Measurements from ENCODE around the gene HOXA2. TPM values are rescaled to one million over a fixed set of nuclear protein-coding genes. Genes with fewer than 3 reads are reported as not detected.

Gene HOXA2
- total RNA-seq, 1 donor from 2014 or later, result not detected

DNA sequence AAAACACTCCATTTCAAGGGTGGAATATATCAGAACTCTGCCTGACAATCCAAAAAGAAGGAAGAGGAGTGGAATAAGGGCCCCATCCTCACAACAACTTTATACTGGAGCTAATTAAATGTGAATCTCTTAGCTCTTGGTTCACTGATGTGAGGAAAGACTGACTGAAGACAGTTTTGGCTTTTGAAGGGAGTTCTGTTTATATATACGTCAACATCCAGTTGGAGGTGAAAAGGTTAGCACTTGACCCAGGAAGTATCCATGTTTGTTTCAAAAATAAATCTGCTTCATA is 9.7 kb downstream of the HOXA2 start:
- Mint-ChIP-seq H3K4me3 (no peak overlapping the region), H3K27me3 (ENCODE audit: insufficient read depth) (peaks cover 77% of the 10 kb centered on the region), H3K9me3 (no peaks in the 10 kb centered on the region), H3K36me3 (ENCODE audit: low read depth) (no peaks in the 10 kb centered on the region), H3K27ac (no peak overlapping the region), H3K4me1 (ENCODE audit: low read depth) (peaks cover 18% of the 10 kb centered on the region)
- intact Hi-C loops (cut with micrococcal nuclease), result no loop called here
- DNase-seq (ENCODE audit: low spot score), result no peak

- DNase-seq (ENCODE audit: low spot score), result no peak
These were observed 10.3 kb downstream of the HOXA2 start for GRCh38 chr7:27091941-27092818.

DNA sequence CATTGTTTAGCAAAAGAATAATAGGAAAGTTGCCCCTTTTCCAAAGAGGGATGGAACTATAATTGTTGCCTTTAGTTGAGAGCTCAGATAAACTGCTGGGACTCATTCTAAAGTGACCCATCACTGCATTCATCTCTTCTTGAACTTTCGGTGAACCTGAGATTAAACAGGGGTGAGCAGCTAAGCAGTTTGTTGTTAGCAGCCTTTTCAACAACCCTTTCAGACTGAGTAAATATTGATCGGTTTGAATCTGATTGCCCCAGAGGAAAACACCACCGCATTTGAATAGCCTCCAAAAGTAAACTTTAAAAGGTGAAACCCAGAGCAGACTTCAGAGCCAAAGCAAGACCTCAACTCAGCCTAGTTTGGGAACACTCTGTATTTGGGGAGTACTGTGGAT is 11.4 kb downstream of the HOXA2 start:
- Mint-ChIP-seq H3K4me1 (ENCODE audit: low read depth) (peaks cover 13% of the 10 kb centered on the region), H3K4me3 (no peak overlapping the region), H3K9me3 (no peaks in the 10 kb centered on the region), H3K27me3 (ENCODE audit: insufficient read depth) (peaks cover 79% of the 10 kb centered on the region), H3K27ac (no peak overlapping the region), H3K36me3 (ENCODE audit: low read depth) (no peaks in the 10 kb centered on the region)
- intact Hi-C loops (cut with micrococcal nuclease), result no loop called here
- DNase-seq (ENCODE audit: low spot score), result no peak

More at GRCh38 chr7:27091941-27092818, 10.3 kb downstream of the HOXA2 start:
- Mint-ChIP-seq H3K27me3 (ENCODE audit: insufficient read depth) (peaks cover 78% of the 10 kb centered on the region), H3K4me3 (no peak overlapping the region), H3K9me3 (no peaks in the 10 kb centered on the region), H3K36me3 (ENCODE audit: low read depth) (no peaks in the 10 kb centered on the region), H3K4me1 (ENCODE audit: low read depth) (peaks cover 15% of the 10 kb centered on the region), H3K27ac (no peak overlapping the region)
- intact Hi-C loops (cut with micrococcal nuclease), result no loop called here

GRCh38 chr7:27088002-27088922 is 14.2 kb downstream of the HOXA2 start:
- Mint-ChIP-seq H3K4me1 (ENCODE audit: low read depth) (no peaks in the 10 kb centered on the region), H3K27me3 (ENCODE audit: insufficient read depth) (peaks cover 63% of the 10 kb centered on the region), H3K4me3 (no peak overlapping the region), H3K27ac (no peak overlapping the region), H3K36me3 (ENCODE audit: low read depth) (no peaks in the 10 kb centered on the region), H3K9me3 (no peaks in the 10 kb centered on the region)
- intact Hi-C loops (cut with micrococcal nuclease), result no loop called here
- no peak for DNase-seq (ENCODE audit: low spot score)

GRCh38 chr7:27083646-27084045 is 18.8 kb downstream of the HOXA2 start:
- intact Hi-C loops (cut with micrococcal nuclease), result no loop called here
- Mint-ChIP-seq H3K4me1 (ENCODE audit: low read depth) (peaks cover 7% of the 10 kb centered on the region), H3K27ac (no peak overlapping the region), H3K27me3 (ENCODE audit: insufficient read depth) (peaks cover 26% of the 10 kb centered on the region), H3K36me3 (ENCODE audit: low read depth) (no peaks in the 10 kb centered on the region), H3K4me3 (no peak overlapping the region), H3K9me3 (no peaks in the 10 kb centered on the region)
- no peak for DNase-seq (ENCODE audit: low spot score)

DNA sequence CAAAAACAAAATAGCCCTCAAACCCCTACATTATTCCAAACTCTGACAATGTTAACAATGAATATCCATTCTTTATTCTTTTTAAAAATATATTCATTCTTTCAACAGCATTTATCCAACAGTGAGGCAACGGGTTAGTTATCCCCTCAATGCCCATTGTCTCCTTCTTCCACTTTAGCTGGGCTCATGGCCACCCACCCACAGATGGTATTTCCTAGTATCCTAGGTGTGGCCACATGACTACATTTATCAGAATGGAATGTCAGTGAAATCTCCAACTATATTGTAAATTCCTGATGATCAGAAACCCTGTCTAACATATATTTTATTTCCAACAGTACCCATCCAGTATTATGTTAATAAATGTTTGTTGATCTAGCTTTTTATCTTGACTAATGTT is 20.3 kb downstream of the HOXA2 start:
- no peak overlapping the region for H3K4me3 Mint-ChIP-seq
- intact Hi-C loops (cut with micrococcal nuclease), result no loop called here
- no peak overlapping the region for H3K27ac Mint-ChIP-seq
- peaks cover 14% of the 10 kb centered on the region for H3K27me3 Mint-ChIP-seq (ENCODE audit: insufficient read depth)
- no peaks in the 10 kb centered on the region for H3K36me3 Mint-ChIP-seq (ENCODE audit: low read depth)
- peaks cover 7% of the 10 kb centered on the region for H3K4me1 Mint-ChIP-seq (ENCODE audit: low read depth)
- DNase-seq (ENCODE audit: low spot score), result no peak
- H3K9me3 Mint-ChIP-seq, result no peaks in the 10 kb centered on the region

DNA sequence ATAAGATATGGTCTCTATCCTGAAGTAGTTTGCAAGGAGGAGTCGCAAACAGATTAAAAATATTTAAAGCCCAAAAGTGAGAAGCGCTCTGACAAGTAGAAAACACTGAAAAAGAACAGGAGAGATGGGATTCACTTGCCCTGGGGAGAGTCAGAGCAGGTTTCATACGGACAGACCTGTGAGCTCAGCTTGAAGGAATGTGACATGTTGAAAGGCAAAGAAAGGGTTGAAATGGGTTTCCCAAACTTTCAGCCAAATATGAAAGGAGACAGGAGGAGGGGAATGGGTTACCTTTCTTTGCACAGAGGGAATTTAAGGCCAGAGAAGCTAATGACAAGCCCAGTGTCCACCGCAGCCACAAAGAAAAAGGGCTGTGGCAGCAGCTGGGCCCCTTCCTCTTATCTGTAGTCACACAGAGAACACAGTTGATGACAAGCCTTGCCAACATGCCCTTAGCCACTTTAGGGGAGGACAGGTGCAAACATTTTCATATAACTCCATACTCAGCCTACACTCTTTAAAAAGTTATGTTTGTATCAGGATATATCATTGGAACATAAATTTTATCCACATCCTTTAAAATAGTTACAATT is 21.5 kb downstream of the HOXA2 start:
- Mint-ChIP-seq H3K4me1 (ENCODE audit: low read depth) (peaks cover 7% of the 10 kb centered on the region), H3K36me3 (ENCODE audit: low read depth) (no peaks in the 10 kb centered on the region), H3K27me3 (ENCODE audit: insufficient read depth) (peaks cover 8% of the 10 kb centered on the region), H3K4me3 (no peak overlapping the region), H3K9me3 (no peaks in the 10 kb centered on the region), H3K27ac (no peak overlapping the region)
- DNase-seq (ENCODE audit: low spot score), result no peak
- intact Hi-C loops (cut with micrococcal nuclease), result no loop called here

DNA sequence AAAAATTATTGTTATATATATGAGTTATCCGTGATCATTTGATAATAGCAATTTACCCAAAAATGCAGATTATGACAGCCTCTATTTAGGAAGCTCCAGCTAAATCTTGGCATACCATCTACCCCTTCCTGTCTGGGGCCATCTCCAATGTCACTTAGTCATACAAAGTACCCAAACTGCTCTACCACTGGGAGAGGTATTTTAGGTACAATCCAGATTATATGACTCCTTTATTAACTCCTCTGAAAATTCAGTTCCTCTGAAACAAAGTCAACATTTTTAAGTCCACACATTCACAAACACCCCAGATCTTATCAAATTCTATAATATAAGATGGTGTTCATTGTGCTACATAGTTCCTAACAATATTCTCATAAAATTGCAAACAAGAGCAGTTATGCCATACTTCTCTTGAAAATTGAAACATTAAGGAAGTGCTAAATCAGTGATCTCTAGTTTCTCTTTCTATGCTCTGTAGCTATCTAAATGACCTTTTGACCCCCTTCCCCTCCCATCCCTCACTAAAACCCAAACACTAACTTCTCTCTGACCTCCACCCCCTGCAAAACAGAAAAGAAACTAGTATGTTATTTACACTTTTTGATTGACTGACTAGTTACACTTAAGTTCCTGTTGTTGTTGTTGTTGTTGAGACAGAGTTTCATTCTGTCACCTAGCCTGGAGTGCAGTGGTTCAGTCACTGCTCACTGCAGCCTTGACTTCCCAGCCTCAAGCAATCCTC is 23.1 kb downstream of the HOXA2 start:
- Mint-ChIP-seq H3K9me3 (no peaks in the 10 kb centered on the region), H3K4me3 (no peak overlapping the region), H3K4me1 (ENCODE audit: low read depth) (peaks cover 7% of the 10 kb centered on the region), H3K36me3 (ENCODE audit: low read depth) (no peaks in the 10 kb centered on the region), H3K27ac (no peak overlapping the region), H3K27me3 (ENCODE audit: insufficient read depth) (peaks cover 3% of the 10 kb centered on the region)
- DNase-seq (ENCODE audit: low spot score), result no peak
- intact Hi-C loops (cut with micrococcal nuclease), result no loop called here

DNA sequence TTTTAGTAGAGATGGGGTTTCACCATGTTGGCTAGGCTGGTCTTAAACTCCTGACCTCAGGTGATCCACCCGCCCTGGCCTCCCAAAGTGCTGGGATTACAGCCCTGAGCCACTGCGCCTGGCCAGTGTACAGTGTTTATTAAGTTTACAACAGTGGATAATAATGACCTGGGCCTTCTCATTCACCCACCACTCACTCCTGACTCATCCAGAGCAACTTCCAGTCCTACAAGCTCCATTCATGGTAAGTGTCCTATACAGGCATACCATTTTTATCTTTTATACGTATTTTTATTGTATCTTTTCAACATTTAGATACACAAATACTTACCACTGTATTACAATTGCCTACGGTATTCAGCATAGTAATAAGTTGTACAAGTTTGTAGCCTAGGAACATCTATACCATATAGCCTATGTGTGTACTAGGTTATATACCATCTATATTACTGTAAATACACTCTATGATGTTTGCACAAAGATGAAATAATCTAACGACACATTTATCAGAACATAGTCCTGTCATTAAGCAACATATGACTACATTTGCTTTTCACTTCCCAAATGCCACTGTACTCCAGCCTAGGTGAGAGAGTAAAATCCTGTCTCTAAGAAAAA is 23.8 kb downstream of the HOXA2 start:
- H3K4me3 Mint-ChIP-seq, result no peak overlapping the region
- H3K27ac Mint-ChIP-seq, result no peak overlapping the region
- H3K9me3 Mint-ChIP-seq, result no peaks in the 10 kb centered on the region
- H3K4me1 Mint-ChIP-seq (ENCODE audit: low read depth), result peaks cover 7% of the 10 kb centered on the region
- H3K27me3 Mint-ChIP-seq (ENCODE audit: insufficient read depth), result peaks cover 3% of the 10 kb centered on the region
- DNase-seq (ENCODE audit: low spot score), result no peak
- intact Hi-C loops (cut with micrococcal nuclease), result no loop called here
- no peaks in the 10 kb centered on the region for H3K36me3 Mint-ChIP-seq (ENCODE audit: low read depth)

GRCh38 chr7:27073076-27073475 is 29.4 kb downstream of the HOXA2 start:
- intact Hi-C loops (cut with micrococcal nuclease), result no loop called here
- H3K4me1 Mint-ChIP-seq (ENCODE audit: low read depth), result no peaks in the 10 kb centered on the region
- H3K9me3 Mint-ChIP-seq, result no peaks in the 10 kb centered on the region
- H3K4me3 Mint-ChIP-seq, result no peak overlapping the region
- no peaks in the 10 kb centered on the region for H3K27me3 Mint-ChIP-seq (ENCODE audit: insufficient read depth)
- H3K36me3 Mint-ChIP-seq (ENCODE audit: low read depth), result no peaks in the 10 kb centered on the region
- DNase-seq (ENCODE audit: low spot score), result no peak
- H3K27ac Mint-ChIP-seq, result no peak overlapping the region

- Mint-ChIP-seq H3K4me1 (ENCODE audit: low read depth) (no peaks in the 10 kb centered on the region), H3K9me3 (no peaks in the 10 kb centered on the region), H3K27me3 (ENCODE audit: insufficient read depth) (no peaks in the 10 kb centered on the region), H3K27ac (no peak overlapping the region), H3K36me3 (ENCODE audit: low read depth) (no peaks in the 10 kb centered on the region), H3K4me3 (no peak overlapping the region)
- no peak for DNase-seq (ENCODE audit: low spot score)
- intact Hi-C loops (cut with micrococcal nuclease), result no loop called here
These were observed 30.7 kb downstream of the HOXA2 start for GRCh38 chr7:27071622-27072390.

DNA sequence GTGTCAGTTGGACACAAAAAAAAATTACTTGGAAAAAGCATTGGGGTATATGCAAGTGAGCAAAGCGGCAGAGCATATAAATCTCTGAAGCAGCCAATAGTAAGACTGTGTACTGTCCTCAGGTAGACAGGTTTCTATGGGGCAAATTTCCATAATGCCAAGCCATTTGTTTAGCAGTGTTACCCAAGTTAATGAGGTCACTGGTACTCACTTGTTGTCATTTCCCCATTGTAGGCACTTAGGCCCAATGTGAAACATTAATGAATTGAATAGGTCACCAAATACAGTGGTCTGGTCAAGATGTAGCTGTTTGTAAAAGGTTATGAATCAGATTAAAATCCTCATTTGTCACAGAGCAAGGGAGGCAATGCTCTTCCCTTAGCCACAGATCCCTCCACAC is 34.2 kb downstream of the HOXA2 start:
- Mint-ChIP-seq H3K36me3 (ENCODE audit: low read depth) (no peaks in the 10 kb centered on the region), H3K27me3 (ENCODE audit: insufficient read depth) (peaks cover 4% of the 10 kb centered on the region), H3K4me3 (no peak overlapping the region), H3K4me1 (ENCODE audit: low read depth) (no peaks in the 10 kb centered on the region), H3K9me3 (no peaks in the 10 kb centered on the region), H3K27ac (no peak overlapping the region)
- intact Hi-C loops (cut with micrococcal nuclease), result no loop called here
- DNase-seq (ENCODE audit: low spot score), result no peak

Data from activated T-helper 1 cell treated with anti-CD3 and anti-CD28 coated beads, Interleukin-12 subunit alpha, Interleukin-12 subunit beta, Interleukin-2, Interleukin-4 antibody, amounts not matched to agents 30 ng/mL and 10 ng/mL and 1 ng/mL, durations not matched to agents 14 hours and 24 hours and 36 hours (primary cell).